ENCODE measurements around the gene KRT84.
"Not testable (repeated sequence)": the region's sequence is repeated elsewhere in the genome, so short reads cannot be mapped to it uniquely, and the experiment has no call there.

KRT84 gene

DNA sequence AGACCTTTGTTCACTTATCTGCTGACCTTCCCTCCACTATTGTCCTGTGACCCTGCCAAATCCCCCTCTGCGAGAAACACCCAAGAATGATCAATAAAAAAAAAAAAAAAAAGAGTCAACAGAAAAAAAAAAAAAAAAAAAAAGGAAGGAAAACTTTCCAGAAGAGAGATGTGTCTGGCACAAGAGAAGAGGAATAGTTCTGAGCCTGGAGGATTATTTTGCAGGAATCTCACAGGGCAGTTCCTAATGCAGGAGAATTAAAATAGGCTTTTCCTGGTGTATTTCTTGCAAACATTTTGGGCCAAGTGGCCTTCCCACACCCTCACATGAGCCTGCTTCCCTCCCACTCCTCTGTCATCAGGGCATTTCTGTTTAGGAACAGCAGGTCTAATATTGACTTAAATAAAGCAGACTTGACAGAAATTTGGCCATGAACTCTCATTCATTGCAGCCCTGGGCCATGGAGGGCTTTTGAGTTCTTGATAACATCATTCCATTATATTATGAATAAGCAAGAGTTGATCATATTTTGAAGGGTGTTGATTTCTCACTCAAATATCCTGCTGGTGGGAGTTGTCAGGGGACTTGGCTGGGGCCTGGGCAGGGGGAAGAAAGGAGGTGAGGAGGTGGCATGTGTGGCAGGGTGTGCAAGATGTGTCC is 25.3 kb upstream of the KRT84 start:
- not testable (repeated sequence) for DNase-seq

- no peak for DNase-seq
Observed at GRCh38 chr12:52407918-52408317, 22.5 kb upstream of the KRT84 start.

DNA sequence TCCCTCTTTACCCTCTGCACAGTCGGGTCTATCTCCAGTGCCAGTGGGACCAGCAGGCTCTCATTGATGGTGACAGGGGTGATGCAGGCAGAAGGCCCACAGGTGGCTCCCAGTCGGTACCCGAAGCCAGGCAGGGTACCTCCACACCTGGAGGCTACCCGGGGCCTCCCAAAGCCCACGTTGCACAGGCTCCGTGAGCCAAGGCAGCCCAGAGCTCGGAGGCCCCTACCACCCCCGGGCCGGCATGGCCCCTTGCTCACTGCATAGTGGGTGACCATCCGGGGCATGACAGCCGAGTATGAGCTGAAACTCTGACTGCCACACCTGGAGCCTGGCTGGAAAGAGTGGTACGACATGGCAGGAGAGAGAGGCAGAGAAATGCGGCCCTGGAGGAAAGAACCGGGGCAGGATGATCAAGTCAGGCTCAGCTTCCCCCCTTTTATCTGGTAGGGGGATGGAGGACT is 20.5 kb upstream of the KRT84 start, which contains the start of gene KRT82:
TSS of gene KRT82 (minus strand) at position 414 of the 464 bp plus-strand sequence. CDS start at position 356, 58 bp downstream.
- DNase-seq, result no peak

- DNase-seq, result no peak
Observed at GRCh38 chr12:52404951-52405350, 19.5 kb upstream of the KRT84 start.

DNA sequence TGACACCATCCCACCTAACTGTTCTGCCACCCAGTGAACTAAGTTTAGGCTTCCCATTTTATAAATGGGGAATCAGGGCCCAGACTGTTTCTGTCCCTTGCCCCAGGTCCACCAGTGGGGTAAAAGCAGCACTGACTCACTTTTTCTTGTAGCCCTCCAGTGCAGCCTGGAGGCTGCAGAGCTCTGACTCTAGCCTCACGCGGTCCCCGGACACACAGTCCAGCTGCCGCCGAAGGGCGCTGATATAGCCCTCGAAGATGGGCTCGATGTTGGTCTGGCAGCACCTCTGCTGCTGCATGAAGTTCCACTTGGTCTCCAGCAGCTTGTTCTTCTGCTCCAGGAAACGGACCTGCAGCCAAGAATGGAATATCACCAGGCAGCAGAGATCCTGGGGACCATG is 18.1 kb upstream of the KRT84 start:
- no peak for DNase-seq

DNA sequence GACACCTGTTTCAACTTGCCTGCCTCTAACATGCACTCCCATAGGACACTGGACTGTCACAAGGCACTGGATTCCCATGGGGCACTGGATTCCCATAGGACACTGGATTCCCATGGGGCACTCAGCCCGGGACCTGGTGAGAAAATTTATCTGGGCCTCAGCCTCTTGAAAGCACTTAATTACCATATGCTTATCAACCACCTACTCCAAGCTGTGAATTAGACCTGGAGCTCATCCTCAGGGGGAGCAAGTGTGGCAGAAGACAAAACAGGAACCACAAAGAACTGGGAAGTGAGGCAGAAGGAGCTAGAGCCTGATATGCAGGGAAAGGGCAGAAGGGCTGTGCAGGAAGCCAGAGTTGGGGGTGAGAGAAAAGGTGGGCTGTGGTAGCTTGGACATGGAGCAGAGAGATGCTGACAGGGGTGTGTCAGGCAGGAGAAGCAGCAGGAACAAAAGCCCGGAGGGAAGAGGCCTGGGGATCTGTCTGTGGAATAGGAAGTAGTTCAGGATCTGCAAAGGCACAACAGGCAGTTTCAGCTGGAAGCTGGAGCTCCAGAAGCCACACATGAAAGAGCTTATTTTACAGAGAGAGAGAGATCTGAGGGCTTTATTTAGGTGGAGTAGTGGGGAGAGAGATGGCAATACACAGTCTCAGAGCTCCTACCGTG is 17.6 kb upstream of the KRT84 start:
- DNase-seq, result no peak

- DNase-seq, result no peak
Observed at GRCh38 chr12:52402377-52402776, 16.9 kb upstream of the KRT84 start.

GRCh38 chr12:52401926-52402325 is 16.5 kb upstream of the KRT84 start:
- DNase-seq, result no peak

DNA sequence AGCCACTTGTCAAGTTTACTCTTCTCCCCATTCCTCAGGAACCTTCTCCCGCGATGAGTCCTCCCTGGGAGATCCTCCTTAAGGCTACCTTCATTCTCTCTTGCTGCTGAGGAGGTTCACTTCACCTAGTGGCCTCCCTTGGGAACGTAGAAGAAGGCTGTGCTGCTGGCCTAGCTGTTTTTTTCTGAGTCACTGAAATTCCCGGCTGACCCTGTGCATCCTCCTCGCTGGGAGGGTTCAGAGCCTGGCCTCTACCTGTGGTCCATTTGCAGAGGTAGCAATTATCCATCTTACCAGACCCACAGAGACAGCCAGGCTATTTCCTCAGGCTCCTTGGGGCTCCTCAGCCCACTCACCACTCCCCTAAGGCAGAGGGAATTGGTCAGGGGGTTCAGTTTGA is 16.1 kb upstream of the KRT84 start:
- no peak for DNase-seq

DNA sequence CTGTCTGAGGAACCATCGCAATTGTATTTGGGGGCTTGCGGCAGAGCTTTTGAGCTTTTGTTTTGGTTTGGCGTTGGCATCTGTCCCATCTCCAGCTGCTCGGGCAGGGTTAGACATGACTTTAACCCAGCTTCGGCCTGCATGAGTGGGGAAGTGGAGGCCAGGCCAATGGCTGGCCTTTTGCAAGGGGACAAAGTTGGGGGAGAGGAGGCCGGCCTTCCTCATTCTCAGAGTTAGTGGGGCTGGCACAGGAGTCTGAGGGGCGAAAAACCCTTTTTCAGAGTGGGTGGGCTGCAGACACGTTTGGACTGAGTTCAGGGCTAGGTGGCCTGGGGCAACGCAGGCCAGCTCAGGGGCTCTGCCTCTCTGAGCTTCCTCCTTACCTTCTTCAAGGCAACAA is 15.5 kb upstream of the KRT84 start:
- no peak for DNase-seq

DNA sequence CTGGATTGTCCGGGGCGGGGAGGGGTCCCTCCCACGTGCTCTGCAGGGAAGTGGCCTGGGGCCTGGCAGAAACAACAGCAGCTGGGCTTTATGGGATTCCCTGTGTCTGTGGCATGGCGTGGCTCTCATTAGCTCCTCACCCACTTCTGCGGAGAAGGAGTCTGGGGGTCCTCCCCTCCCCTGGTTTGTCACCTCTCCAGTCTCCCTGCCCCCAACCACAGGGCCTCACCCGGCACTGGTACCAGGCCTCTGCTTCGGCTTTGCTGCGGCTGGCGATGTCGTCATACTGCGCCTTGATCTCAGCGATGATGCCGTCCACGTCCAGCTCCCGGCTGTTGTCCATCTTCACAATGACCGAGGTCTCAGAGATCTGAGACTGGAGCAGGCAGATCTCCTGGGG is 14.3 kb upstream of the KRT84 start:
- no peak for DNase-seq

DNA sequence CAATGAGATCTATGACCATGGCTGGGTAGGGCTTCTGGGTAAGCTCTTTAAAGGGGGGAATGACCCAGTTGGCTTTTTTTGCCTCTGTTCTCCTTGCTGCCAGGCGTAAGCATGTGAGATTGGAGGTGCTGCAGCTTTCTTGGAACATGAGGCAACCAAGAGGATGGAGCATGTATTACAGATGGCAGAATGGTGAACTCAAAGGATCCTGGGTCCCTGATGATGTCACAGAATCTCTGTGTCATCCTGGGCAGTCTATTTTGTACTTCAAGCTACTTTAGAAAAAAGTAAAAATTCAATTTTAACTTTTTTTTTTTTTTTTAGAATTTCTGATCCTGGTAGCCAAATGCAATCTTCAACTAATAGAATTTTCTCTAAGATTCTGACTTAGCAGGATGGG is 12.7 kb upstream of the KRT84 start:
- DNase-seq, result no peak

- DNase-seq, result no peak
Observed at GRCh38 chr12:52396656-52397055, 11.2 kb upstream of the KRT84 start.

DNA sequence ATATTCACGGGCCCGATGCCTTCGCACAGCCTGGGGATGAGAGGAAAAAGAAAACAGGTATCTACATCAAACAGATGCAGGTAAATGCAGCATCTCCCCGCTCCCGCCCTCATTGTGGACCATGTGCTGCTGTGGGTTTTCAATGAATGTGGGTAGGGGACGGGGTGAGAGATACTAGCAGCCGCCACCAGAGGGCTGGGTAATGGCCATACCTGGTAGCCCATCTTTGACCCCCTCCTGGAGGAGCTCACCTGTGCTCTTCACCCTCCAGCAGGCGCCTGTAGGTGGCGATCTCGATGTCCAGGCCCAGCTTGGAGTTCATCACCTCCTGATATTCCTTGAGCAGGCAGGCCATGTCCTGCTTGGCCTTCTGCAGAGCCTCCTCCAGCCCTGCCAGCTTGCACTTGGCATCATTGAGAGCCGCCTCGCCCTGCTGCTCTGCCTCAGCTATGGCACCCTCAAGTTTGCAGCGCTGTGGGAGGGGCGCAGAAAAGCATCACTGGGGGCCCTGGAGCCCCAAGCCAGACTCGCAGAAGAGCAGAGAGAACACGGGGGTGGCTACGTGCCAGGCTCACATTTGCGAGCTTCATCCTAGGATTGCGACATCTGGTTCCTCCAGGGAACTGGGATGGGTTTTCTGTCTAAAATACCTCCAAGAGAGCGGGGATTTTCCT is 10.4 kb upstream of the KRT84 start:
- DNase-seq, result no peak

GRCh38 chr12:52394836-52395405 is 9.5 kb upstream of the KRT84 start:
- no peak for DNase-seq

DNA sequence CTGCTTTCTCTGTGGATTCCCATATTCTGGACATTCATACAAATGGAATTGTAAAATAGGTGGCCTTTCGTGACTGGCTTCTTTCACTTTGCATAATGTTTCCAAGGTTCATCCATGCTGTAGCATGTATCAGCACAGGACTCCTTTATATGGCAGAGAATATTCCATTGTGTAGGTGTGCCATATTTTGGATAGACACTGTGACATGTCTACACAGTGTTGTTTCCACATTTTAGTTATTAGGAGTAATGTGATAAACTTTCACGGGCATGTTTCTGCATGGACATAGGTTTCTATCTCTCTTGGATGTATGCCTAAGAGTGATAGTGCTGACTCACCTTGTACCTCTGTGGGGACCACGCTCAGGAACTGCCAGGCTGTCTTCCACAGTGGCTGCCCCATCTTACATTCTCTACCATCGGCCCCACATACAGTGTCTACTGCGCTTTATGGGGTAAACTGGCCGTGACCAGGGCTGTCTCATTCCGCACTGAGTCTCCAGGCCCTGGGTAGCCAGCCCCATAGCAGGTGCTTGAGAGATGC is 7.1 kb upstream of the KRT84 start:
- DNase-seq, result no peak

- no peak for DNase-seq
Observed at GRCh38 chr12:52391618-52392002, 6.2 kb upstream of the KRT84 start.

GRCh38 chr12:52390739-52391617 is 5.5 kb upstream of the KRT84 start:
- no peak for DNase-seq

DNA sequence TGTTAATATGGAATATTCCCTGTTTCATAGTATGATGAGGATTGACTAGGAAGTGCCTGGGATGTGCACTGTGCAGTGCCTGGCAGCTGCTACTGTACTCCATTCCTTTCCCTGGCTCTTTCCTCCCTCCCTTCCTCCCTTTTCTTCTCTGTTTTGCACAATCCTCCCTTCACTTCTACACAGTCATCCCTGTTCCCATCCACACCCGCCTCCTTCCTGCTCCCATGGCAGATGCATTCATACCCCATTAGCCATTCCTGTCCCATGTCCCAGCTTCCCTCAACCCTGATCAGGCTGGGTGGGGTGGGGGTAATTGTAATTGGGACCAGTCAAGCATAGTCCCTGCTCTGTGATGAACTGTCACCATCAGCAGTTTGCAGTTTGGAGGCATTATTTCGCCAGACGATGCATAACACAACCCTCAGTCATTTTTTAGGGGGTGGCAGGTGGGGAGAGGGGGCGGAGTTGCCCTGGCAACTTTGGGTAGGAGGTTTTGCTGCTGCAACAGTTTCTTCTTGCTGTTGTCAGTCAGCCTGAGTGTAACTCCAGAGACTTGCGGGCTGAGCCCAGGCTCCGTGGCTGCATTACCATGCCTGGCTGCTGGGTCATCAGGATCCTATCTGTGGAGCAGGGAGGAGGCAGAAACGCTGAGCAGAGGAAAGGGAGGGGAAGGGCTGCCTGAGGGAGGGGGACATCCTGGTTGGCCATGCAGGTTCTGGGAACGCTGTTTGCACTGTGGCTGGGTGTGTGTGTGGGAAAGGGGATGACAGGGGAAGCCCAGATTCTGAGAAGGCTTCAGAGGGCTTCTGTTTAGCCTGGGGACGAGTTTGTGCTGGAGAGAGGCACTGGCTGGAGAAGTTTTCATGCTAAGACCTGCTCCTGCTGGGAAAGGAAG is 4.1 kb upstream of the KRT84 start:
- no peak for DNase-seq

GRCh38 chr12:52387859-52388258 is 2.4 kb upstream of the KRT84 start:
- no peak for DNase-seq

GRCh38 chr12:52383331-52383730 is 2.1 kb downstream of the KRT84 start:
- no peak for DNase-seq
